Stimulated activated memory B cell treated with anti-CD40 and anti-IgM and Interleukin-4, amounts not matched to agents 10 μg/mL and 1 μg/mL and 100 μg/mL, for 72 hours (primary cell): ENCODE data around the gene ADGRA3.

ENCODE experiments used
- ATAC-seq: fragments of 150-1000 bp; cut with Tn5 transposase; 2 replicates; pipeline ENCODE4 v1.10.0; 2021
- H3K27ac Mint-ChIP-seq: one replicate; pipeline ENCODE4 v1.8.0; 2022; ENCODE audit warnings: mild to moderate bottlenecking, mixed read lengths
- H3K27me3 Mint-ChIP-seq: one replicate; pipeline ENCODE4 v1.8.0; 2022; ENCODE audit warnings: mixed read lengths
- H3K36me3 Mint-ChIP-seq: one replicate; pipeline ENCODE4 v1.8.0; 2022; ENCODE audit warnings: mixed read lengths
- H3K4me1 Mint-ChIP-seq: one replicate; pipeline ENCODE4 v1.8.0; 2022; ENCODE audit warnings: mixed read lengths
- H3K4me3 Mint-ChIP-seq: one replicate; pipeline ENCODE4 v1.8.0; 2022; ENCODE audit warnings: mild to moderate bottlenecking, moderate library complexity, mixed read lengths
- H3K9me3 Mint-ChIP-seq: one replicate; pipeline ENCODE4 v1.8.0; 2022; ENCODE audit warnings: mixed read lengths

The ADGRA3 gene

GRCh38 chr4:22345055-22345454, 170.8 kb downstream of the ADGRA3 start:
- H3K27me3 Mint-ChIP-seq = no peaks in the 10 kb centered on the region
- no peak overlapping the region for H3K4me3 Mint-ChIP-seq
- H3K36me3 Mint-ChIP-seq = no peaks in the 10 kb centered on the region
- no peak for ATAC-seq
- no peaks in the 10 kb centered on the region for H3K4me1 Mint-ChIP-seq
- no peak overlapping the region for H3K27ac Mint-ChIP-seq
- H3K9me3 Mint-ChIP-seq = peaks cover 3% of the 10 kb centered on the region

DNA sequence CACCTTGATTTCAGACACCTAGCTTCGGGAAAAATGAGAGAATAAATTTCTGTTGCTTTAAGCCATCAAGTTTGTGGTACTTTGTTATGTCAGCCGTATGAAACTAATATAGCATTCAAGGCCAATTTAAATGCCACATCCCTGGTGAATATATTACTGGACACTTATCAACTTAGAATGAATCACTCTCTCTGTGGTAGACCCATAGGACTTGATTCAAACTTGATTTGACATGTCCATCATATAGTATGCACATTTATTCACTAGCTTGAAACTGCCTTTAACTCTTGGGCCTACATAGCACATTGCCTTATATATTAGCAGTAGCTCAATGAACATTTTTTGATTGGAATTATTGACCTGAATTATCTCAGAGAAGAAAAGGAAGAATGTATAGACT, 172.3 kb downstream of the ADGRA3 start:
- Mint-ChIP-seq H3K36me3 (no peaks in the 10 kb centered on the region), H3K9me3 (peaks cover 3% of the 10 kb centered on the region), H3K4me1 (no peaks in the 10 kb centered on the region), H3K27me3 (no peaks in the 10 kb centered on the region), H3K27ac (no peak overlapping the region), H3K4me3 (no peak overlapping the region)
- no peak for ATAC-seq

DNA sequence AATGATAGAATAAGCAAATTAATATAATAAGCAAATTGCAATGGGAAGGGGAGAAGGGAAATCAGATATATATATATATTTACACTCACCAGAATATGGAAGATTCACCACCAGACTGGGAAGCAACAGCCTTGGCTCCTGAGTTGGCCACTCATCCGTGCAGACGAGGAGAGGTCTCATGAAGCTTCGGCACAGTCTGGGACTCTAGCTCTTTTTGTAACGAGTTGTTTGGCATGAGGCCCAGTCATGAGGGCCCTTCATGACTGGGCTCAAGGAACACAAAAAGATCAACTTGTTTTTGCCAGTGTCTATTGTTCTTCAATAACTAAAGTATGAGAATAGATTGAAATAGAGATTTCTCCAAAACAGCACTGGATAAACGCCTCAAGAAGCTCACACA, 176.4 kb downstream of the ADGRA3 start:
- Mint-ChIP-seq H3K4me1 (no peaks in the 10 kb centered on the region), H3K27ac (no peak overlapping the region), H3K27me3 (no peaks in the 10 kb centered on the region), H3K4me3 (no peak overlapping the region), H3K9me3 (peaks cover 5% of the 10 kb centered on the region), H3K36me3 (no peaks in the 10 kb centered on the region)
- ATAC-seq = no peak

DNA sequence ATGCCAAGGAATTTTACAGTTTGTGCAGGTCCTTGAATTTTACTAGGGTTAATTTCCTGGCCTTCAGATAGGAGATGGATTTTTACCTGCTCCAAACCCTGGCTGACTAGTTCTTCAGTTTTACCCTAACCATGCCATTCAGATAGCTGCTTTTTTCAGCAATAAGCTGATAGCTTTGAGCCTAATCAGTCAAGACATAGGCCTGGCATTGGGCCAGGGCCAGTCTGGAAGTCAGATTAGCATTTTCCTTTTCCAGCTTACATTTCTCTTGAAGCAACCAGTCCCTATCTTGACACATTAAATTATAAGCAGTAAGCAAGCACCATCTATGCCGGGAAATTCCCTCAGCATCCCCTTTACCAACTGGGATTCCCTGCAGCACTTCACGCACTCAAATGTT, 177.1 kb downstream of the ADGRA3 start:
- no peak overlapping the region for H3K4me3 Mint-ChIP-seq
- peaks cover 5% of the 10 kb centered on the region for H3K9me3 Mint-ChIP-seq
- no peaks in the 10 kb centered on the region for H3K36me3 Mint-ChIP-seq
- no peak for ATAC-seq
- no peaks in the 10 kb centered on the region for H3K4me1 Mint-ChIP-seq
- H3K27ac Mint-ChIP-seq = no peak overlapping the region
- no peaks in the 10 kb centered on the region for H3K27me3 Mint-ChIP-seq
